Ascending aorta (tissue), 2 donors: ENCODE results near the gene ADARB1. TPM values are rescaled to one million over a fixed set of nuclear protein-coding genes. Genes with fewer than 3 reads are reported as not detected.

Experiments used
- DNase-seq, 2 donors: peaks; one replicate each; pipeline ENCODE4 v3.0.0-alpha.2; 2019; ENCODE audit warnings: low spot score in 2 of 2
- H3K27ac ChIP-seq, 2 donors: fragments of 200-600 bp; sonication (generic); one replicate each; pipeline ENCODE4 v1.5.1; 2016 to 2017; ENCODE audit warnings: mild to moderate bottlenecking in 1 of 2
- H3K27me3 ChIP-seq: fragments of 200-600 bp; sonication (generic); one replicate; pipeline ENCODE4 v1.5.1; 2017
- H3K36me3 ChIP-seq, 2 donors: fragments of 200-600 bp; sonication (generic); one replicate each; pipeline ENCODE4 v1.5.1; 2016
- H3K4me1 ChIP-seq, 2 donors: fragments of 200-600 bp; sonication (generic); one replicate each; pipeline ENCODE4 v1.5.1; 2016 to 2017; ENCODE audit warnings: mild to moderate bottlenecking in 1 of 2
- H3K4me3 ChIP-seq, 2 donors: fragments of 200-600 bp; sonication (generic); one replicate each; pipeline ENCODE4 v1.5.1; 2016 to 2017; ENCODE audit warnings: mild to moderate bottlenecking in 1 of 2
- H3K9me3 ChIP-seq, 2 donors: fragments of 200-600 bp; sonication (generic); one replicate each; pipeline ENCODE4 v1.5.1; 2016
- intact Hi-C: fragments of 100-400 bp; cut with DNase I; formaldehyde crosslinking; loops from one replicate; pipeline ENCODE4 v1.15.1; 2023
- total RNA-seq: library from RNA; depleted of rRNA; stranded (reverse); fragments of >200 nt; gene quantifications from one replicate; pipeline ENCODE4 v1.1.0, GENCODE V29; 2016
- TF ChIP-seq, protein P1 (sequence below), 3 experiments: fragments of 200-600 bp in 2 of 3; fragments of 450-650 bp in 1 of 3; sonication (generic) in 2 of 3; IDR thresholded peaks; one replicate each; pipeline ENCODE4 v1.5.1; 2016 to 2019; ENCODE audit warnings: antibody characterized with exemption in 3 of 3, mild to moderate bottlenecking in 1 of 3, moderate library complexity in 1 of 3

ADARB1 gene
- total RNA-seq, 1 donor from 2014 or later: 82.9 TPM

- Histone ChIP-seq H3K27ac (no peak overlapping the region), H3K4me1 (peaks cover 0 to 4% of the 10 kb centered on the region in 2 donors), H3K36me3 (no peaks in the 10 kb centered on the region), H3K9me3 (peaks cover 7 to 27% of the 10 kb centered on the region in 2 donors), H3K4me3 (no peak overlapping the region), H3K27me3 (no peaks in the 10 kb centered on the region)
- intact Hi-C loops: no loop called here
- TF ChIP-seq, protein P1, sequence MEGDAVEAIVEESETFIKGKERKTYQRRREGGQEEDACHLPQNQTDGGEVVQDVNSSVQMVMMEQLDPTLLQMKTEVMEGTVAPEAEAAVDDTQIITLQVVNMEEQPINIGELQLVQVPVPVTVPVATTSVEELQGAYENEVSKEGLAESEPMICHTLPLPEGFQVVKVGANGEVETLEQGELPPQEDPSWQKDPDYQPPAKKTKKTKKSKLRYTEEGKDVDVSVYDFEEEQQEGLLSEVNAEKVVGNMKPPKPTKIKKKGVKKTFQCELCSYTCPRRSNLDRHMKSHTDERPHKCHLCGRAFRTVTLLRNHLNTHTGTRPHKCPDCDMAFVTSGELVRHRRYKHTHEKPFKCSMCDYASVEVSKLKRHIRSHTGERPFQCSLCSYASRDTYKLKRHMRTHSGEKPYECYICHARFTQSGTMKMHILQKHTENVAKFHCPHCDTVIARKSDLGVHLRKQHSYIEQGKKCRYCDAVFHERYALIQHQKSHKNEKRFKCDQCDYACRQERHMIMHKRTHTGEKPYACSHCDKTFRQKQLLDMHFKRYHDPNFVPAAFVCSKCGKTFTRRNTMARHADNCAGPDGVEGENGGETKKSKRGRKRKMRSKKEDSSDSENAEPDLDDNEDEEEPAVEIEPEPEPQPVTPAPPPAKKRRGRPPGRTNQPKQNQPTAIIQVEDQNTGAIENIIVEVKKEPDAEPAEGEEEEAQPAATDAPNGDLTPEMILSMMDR (IDR thresholded peaks at IDR 0.05): no peak
- no peak for DNase-seq
These were observed 172.3 kb downstream of the ADARB1 start for GRCh38 chr21:45246386-45247320.

DNA sequence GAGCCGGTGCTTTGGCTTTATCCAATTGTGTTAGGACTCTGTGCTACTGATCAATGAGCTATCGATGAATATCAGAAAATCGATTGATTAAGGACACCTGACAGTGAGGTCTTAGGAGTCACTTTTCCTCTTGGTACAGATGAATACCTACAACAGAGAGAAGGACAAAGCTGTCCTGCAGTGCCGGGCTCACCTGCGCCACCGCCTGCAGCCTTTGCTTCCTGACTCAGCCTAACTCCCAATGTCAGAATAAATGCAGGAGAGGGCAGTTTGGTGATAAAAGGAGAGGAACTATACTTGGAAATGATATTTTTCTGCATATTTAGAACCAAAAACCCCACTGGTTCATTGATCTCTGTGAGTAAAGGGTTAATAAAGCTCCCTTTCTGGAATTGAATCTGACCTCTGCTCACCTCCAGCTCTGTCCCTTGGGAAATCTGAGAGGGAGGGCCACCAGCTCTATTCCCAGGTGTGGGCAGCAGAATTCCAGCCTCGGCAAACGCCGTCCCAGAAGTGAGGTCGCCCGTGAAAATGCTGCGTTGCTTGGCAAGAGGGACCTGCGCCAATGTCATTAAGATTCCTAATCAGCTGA, 174.0 kb downstream of the ADARB1 start:
- DNase-seq: no peak
- H3K4me3 ChIP-seq: peak overlapping the region; percentile 19 to 36

DNA sequence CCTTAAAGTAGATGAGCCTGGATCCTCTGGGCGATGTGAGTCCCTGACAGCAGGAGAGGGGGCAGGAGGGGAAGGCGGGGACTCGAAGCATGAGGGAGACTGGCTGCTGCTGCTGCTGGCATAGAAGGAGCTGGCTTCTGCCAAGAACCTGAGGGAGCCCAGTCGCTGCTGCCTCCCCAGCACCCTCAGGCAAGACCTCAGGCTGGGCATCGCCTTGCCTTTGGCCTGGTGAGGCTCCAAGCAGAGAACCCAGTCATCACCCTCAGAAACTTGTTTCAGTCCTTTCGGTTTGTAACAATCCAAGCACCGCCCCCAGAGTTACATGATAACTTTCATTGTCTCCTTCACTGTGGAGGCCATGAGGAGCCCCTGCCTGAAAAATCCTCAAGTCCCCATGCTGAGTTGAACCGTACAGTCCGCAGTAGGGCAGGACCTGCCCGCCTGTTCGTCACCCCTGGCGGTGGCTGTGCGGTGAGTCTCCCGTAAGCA, 174.6 kb downstream of the ADARB1 start:
- Histone ChIP-seq H3K9me3 (peaks cover 0 to 4% of the 10 kb centered on the region in 2 donors), H3K4me1 (peaks cover 0 to 4% of the 10 kb centered on the region in 2 donors), H3K4me3 (peak overlapping the region; percentile 19 to 36), H3K27ac (no peak overlapping the region), H3K36me3 (no peaks in the 10 kb centered on the region), H3K27me3 (no peaks in the 10 kb centered on the region)
- DNase-seq: peak in 1 of 2 donors; percentile 65
- intact Hi-C loops: no loop called here
- TF ChIP-seq, protein P1 (IDR thresholded peaks at IDR 0.05): no peak

More for the DNA sequence above, 174.0 kb downstream of the ADARB1 start:
- no peaks in the 10 kb centered on the region for H3K36me3 ChIP-seq
- H3K4me1 ChIP-seq: peaks cover 0 to 4% of the 10 kb centered on the region in 2 donors
- no peak overlapping the region for H3K27ac ChIP-seq
- TF ChIP-seq, protein P1 (IDR thresholded peaks at IDR 0.05): no peak
- no peaks in the 10 kb centered on the region for H3K27me3 ChIP-seq
- H3K9me3 ChIP-seq: peaks cover 3 to 10% of the 10 kb centered on the region in 2 donors
- intact Hi-C loops: no loop called here

GRCh38 chr21:45249626-45250025, 175.2 kb downstream of the ADARB1 start:
- peaks cover 0 to 4% of the 10 kb centered on the region in 2 donors for H3K4me1 ChIP-seq
- H3K27ac ChIP-seq: no peak overlapping the region
- H3K36me3 ChIP-seq: no peaks in the 10 kb centered on the region
- TF ChIP-seq, protein P1 (IDR thresholded peaks at IDR 0.05): no peak
- intact Hi-C loops: no loop called here
- H3K27me3 ChIP-seq: no peaks in the 10 kb centered on the region
- H3K9me3 ChIP-seq: no peaks in the 10 kb centered on the region
- H3K4me3 ChIP-seq: no peak overlapping the region
- no peak for DNase-seq

GRCh38 chr21:45250272-45250671, 175.9 kb downstream of the ADARB1 start:
- Histone ChIP-seq H3K4me3 (no peak overlapping the region), H3K27ac (no peak overlapping the region), H3K27me3 (no peaks in the 10 kb centered on the region), H3K4me1 (peaks cover 0 to 4% of the 10 kb centered on the region in 2 donors), H3K36me3 (no peaks in the 10 kb centered on the region), H3K9me3 (no peaks in the 10 kb centered on the region)
- intact Hi-C loops: no loop called here
- TF ChIP-seq, protein P1 (IDR thresholded peaks at IDR 0.05): no peak
- DNase-seq: no peak
